Sciatic nerve (tissue), 2 donors: ENCODE results near the gene ALDH1L2. TPM values are rescaled to one million over a fixed set of nuclear protein-coding genes. Genes with fewer than 3 reads are reported as not detected.
"Not testable (repeated sequence)": the region's sequence is repeated elsewhere in the genome, so short reads cannot be mapped to it uniquely, and the experiment has no call there.

ENCODE experiments used
- ATAC-seq: fragments of 200-7000 bp; cut with Tn5 transposase; one replicate; pipeline ENCODE4 v1.9.1; 2020; ENCODE audit warnings: mild to moderate bottlenecking, moderate library complexity
- DNase-seq: peaks from one replicate; pipeline ENCODE4 v3.0.0-alpha.2; 2020; ENCODE audit warnings: low spot score
- intact Hi-C: fragments of 100-400 bp; cut with DNase I; formaldehyde crosslinking; loops from one replicate; pipeline ENCODE4 v1.14.2; 2022
- total RNA-seq: library from RNA; stranded (reverse); fragmentation: NEBNext Ultra II Directional; extraction: Animal tissue kit (Norgen Biotek cat#: 25700); gene quantifications from one replicate; pipeline ENCODE4 v1.2.1, GENCODE V29; 2021
- donor health status: DM: no; HTN: no; CAD: no.
- donor health status: DM: no; HTN: no; CAD: no.

The ALDH1L2 gene
- total RNA-seq, 1 donor from 2014 or later: 11.3 TPM

- DNase-seq (no peak), ATAC-seq (no peak)
- intact Hi-C loops: no loop called here
Measured at GRCh38 chr12:104998423-104999346, 85.6 kb downstream of the ALDH1L2 start.

GRCh38 chr12:104997541-104997940 lies 86.7 kb downstream of the ALDH1L2 start:
- intact Hi-C loops: no loop called here
- ATAC-seq (no peak), DNase-seq (no peak)

- intact Hi-C loops: no loop called here
- DNase-seq (no peak), ATAC-seq (no peak)
Measured at GRCh38 chr12:104994336-104994735, 89.9 kb downstream of the ALDH1L2 start.

- DNase-seq (no peak), ATAC-seq (no peak)
- intact Hi-C loops: no loop called here
Measured at GRCh38 chr12:104991565-104992128, 92.6 kb downstream of the ALDH1L2 start.

- intact Hi-C loops: no loop called here
- DNase-seq (no peak), ATAC-seq (no peak)
Measured at GRCh38 chr12:104990950-104991349, 93.3 kb downstream of the ALDH1L2 start.

DNA sequence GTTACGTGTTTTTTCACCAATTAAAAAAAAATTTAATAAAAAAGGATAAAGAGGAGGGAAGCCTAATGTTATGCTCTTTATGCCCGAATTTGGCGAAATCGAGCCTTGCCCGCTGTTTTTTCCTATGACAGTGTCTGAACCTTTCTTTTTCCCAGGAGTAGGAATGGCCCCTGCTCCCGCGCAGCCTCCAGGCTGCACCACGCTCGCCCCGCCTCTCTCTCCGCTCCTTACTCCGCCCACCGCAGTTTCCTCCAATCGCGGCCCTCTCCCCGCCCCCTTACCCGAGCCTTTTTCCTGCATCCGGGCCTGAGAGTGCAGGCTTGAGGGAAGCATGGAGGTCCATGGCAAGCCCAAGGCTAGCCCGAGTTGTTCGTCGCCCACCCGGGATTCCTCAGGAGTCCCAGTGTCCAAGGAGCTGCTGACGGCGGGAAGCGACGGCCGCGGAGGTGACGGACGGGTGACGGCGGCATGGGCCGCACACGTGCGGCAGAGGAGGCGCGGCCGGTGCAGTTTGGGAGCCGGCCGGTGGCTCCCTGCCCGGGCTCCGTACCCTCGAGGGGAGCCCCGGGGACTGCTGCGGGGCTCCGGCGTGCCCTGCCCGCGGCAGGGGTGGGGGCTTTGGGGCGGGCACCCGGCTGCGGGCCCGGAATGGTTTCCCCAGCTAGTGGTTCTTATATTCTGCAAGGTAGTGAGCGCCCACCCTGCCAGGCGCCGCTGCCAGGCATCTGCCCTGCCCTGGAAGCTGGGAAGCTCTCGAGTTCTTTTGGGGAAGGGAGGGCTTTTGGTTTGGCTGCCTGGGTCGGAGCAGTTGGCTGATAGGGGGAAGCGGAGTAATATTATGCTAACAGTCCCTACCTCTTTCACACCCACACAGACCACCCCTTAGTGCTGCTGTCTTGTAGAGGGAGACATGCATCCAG lies 98.0 kb downstream of the ALDH1L2 start, which contains the start of gene NOPCHAP1:
TSS of gene NOPCHAP1 (plus strand) at position 295 of the 920 bp plus-strand sequence. CDS start at position 332, 37 bp downstream.
- DNase-seq: peak; percentile 96
- intact Hi-C loops: no loop called here
- ATAC-seq: peak; percentile 100

GRCh38 chr12:104985206-104985605 lies 99.1 kb downstream of the ALDH1L2 start:
- intact Hi-C loops: no loop called here
- ATAC-seq (no peak), DNase-seq (no peak)

DNA sequence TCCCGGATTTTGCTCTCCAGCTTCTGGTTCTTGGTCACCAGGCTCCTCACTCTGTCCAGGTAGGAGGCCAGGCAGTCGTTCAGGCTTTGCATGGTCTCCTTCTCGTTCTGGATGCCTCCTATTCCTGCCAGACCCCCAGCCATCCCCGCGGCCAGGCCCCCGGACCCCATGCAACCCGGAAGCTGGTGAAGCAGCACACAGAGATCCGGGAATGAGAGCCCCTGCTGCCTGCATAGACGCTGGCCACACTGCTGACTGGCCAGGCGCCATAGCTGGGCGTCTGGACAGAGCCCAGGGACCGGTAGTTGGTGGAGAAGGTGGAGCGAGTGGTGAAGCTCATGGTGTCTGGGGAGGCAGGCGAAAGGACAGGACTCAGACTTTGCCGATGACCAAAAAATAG lies 106.6 kb downstream of the ALDH1L2 start:
- ATAC-seq, intact Hi-C loops, DNase-seq: not testable (repeated sequence)

GRCh38 chr12:104976703-104977102 lies 107.6 kb downstream of the ALDH1L2 start:
- intact Hi-C loops: no loop called here
- DNase-seq: no peak
- ATAC-seq: no peak

DNA sequence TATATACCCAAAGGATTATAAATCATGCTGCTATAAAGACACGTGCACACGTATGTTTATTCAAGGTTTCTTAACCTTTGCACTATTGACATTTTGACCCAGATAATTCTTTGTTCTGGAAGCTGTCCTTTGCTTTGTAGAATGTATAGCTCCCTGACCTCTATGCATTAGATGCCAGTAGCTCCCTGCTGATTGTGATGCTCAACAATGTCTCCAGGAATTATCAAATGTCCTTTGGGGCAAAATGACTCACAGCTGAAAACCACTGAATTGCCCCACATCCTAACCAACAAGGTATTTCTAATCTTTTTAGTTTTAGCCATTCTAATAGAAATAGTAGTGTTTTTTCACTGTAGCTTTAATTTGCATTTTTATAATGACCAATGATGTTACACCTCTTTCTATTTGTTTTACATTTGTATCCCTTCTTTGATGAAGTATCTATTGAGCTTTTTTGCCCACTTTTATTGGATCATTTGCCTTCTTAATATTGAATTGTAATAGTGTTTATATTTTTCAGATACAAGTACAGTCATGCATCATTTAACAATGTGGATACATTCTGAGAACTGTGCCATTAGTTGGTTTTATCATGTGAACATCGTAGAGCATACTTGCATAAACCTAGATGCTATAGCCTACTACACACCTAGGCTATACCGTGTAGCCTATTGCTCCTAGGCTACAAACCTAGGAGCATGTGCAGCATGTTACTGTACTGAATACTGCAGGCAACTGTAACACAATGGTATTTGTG lies 108.5 kb downstream of the ALDH1L2 start:
- ATAC-seq (no peak), DNase-seq (no peak)
- intact Hi-C loops: no loop called here

GRCh38 chr12:104974626-104975290 lies 109.5 kb downstream of the ALDH1L2 start:
- no peak for DNase-seq
- peak; percentile 65 for ATAC-seq
- intact Hi-C loops: no loop called here

- intact Hi-C loops: no loop called here
- DNase-seq: no peak
- ATAC-seq: no peak
Measured at GRCh38 chr12:104973250-104973649, 111.0 kb downstream of the ALDH1L2 start.

GRCh38 chr12:104971306-104971705 lies 113.0 kb downstream of the ALDH1L2 start:
- intact Hi-C loops: no loop called here
- DNase-seq (no peak), ATAC-seq (no peak)

Other genes with a start within 250 kb of the ALDH1L2 start
- 19.3 TPM for gene SLC41A2, start 126.2 kb downstream of the ALDH1L2 start, total RNA-seq
- 10.6 TPM for gene NOPCHAP1, start 98.1 kb downstream of the ALDH1L2 start, total RNA-seq
- 78.4 TPM for gene WASHC4, start 23.3 kb upstream of the ALDH1L2 start, total RNA-seq
- 53.4 TPM for gene APPL2, start 151.7 kb upstream of the ALDH1L2 start, total RNA-seq
- gene C12orf75, start 246.2 kb upstream of the ALDH1L2 start, total RNA-seq: 35.7 TPM